GM19193 (cell line): ENCODE results near the gene GLIS2.

ENCODE experiments used
- POLR2A ChIP-seq: IDR thresholded peaks from 4 replicates; pipeline ENCODE4 v1.6.1; 2011; ENCODE audit not compliant: insufficient read depth, insufficient read length; ENCODE audit errors: extremely low read depth

Gene GLIS2

GRCh38 chr16:4321286-4322120 lies 5.6 kb downstream of the GLIS2 start:
- TF ChIP-seq POLR2A = no peak

GRCh38 chr16:4322121-4323052 lies 6.5 kb downstream of the GLIS2 start:
- no peak for TF ChIP-seq POLR2A

GRCh38 chr16:4323071-4323844 lies 7.4 kb downstream of the GLIS2 start:
- no peak for TF ChIP-seq POLR2A

- TF ChIP-seq POLR2A = no peak
Measured at GRCh38 chr16:4323845-4324488, 8.1 kb downstream of the GLIS2 start.

GRCh38 chr16:4324492-4325252 lies 8.8 kb downstream of the GLIS2 start:
- TF ChIP-seq POLR2A = no peak

GRCh38 chr16:4325253-4325758 lies 9.4 kb downstream of the GLIS2 start:
- TF ChIP-seq POLR2A = no peak

GRCh38 chr16:4327386-4328045 lies 11.6 kb downstream of the GLIS2 start:
- TF ChIP-seq POLR2A = no peak

- TF ChIP-seq POLR2A = no peak
Measured at GRCh38 chr16:4328046-4328781, 12.3 kb downstream of the GLIS2 start.

GRCh38 chr16:4328782-4329775 lies 13.2 kb downstream of the GLIS2 start:
- no peak for TF ChIP-seq POLR2A

GRCh38 chr16:4330277-4330874 lies 14.5 kb downstream of the GLIS2 start:
- TF ChIP-seq POLR2A = no peak

- no peak for TF ChIP-seq POLR2A
Measured at GRCh38 chr16:4332083-4332482, 16.2 kb downstream of the GLIS2 start.

GRCh38 chr16:4332623-4333307 lies 16.9 kb downstream of the GLIS2 start:
- TF ChIP-seq POLR2A = no peak
